ENCODE data around the gene MAIP1.

DNA sequence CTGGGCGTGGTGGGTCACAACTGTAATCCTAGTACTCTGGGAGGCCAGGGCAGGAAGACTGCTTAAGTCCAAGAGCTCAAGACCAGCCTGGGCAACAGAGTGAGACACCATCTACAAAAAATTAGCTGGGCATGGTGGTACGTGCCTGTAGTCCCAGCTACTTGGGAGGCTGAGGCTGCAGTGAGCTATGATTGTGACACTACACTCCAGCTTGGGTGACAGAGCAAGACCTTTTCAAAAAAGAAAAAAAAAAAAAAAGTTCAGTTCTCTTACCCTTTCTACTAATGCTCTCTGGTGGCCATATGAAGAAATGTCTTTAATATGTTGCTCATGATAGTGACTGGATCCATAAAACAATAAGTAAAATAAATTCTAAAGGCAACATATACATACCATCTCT is 15.0 kb upstream of the MAIP1 start:
- TF ChIP-seq, protein P1, sequence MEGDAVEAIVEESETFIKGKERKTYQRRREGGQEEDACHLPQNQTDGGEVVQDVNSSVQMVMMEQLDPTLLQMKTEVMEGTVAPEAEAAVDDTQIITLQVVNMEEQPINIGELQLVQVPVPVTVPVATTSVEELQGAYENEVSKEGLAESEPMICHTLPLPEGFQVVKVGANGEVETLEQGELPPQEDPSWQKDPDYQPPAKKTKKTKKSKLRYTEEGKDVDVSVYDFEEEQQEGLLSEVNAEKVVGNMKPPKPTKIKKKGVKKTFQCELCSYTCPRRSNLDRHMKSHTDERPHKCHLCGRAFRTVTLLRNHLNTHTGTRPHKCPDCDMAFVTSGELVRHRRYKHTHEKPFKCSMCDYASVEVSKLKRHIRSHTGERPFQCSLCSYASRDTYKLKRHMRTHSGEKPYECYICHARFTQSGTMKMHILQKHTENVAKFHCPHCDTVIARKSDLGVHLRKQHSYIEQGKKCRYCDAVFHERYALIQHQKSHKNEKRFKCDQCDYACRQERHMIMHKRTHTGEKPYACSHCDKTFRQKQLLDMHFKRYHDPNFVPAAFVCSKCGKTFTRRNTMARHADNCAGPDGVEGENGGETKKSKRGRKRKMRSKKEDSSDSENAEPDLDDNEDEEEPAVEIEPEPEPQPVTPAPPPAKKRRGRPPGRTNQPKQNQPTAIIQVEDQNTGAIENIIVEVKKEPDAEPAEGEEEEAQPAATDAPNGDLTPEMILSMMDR (IDR thresholded peaks at IDR 0.05; ENCODE audit: insufficient read depth, low read length), result no peak
- TF ChIP-seq SPI1 (IDR thresholded peaks at IDR 0.05; ENCODE audit: borderline replicate concordance, low read depth), result no peak
- no peak for TF ChIP-seq POLR2AphosphoS5 (IDR thresholded peaks at IDR 0.05; ENCODE audit: low read depth)
- TF ChIP-seq, protein P2, sequence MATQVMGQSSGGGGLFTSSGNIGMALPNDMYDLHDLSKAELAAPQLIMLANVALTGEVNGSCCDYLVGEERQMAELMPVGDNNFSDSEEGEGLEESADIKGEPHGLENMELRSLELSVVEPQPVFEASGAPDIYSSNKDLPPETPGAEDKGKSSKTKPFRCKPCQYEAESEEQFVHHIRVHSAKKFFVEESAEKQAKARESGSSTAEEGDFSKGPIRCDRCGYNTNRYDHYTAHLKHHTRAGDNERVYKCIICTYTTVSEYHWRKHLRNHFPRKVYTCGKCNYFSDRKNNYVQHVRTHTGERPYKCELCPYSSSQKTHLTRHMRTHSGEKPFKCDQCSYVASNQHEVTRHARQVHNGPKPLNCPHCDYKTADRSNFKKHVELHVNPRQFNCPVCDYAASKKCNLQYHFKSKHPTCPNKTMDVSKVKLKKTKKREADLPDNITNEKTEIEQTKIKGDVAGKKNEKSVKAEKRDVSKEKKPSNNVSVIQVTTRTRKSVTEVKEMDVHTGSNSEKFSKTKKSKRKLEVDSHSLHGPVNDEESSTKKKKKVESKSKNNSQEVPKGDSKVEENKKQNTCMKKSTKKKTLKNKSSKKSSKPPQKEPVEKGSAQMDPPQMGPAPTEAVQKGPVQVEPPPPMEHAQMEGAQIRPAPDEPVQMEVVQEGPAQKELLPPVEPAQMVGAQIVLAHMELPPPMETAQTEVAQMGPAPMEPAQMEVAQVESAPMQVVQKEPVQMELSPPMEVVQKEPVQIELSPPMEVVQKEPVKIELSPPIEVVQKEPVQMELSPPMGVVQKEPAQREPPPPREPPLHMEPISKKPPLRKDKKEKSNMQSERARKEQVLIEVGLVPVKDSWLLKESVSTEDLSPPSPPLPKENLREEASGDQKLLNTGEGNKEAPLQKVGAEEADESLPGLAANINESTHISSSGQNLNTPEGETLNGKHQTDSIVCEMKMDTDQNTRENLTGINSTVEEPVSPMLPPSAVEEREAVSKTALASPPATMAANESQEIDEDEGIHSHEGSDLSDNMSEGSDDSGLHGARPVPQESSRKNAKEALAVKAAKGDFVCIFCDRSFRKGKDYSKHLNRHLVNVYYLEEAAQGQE (IDR thresholded peaks at IDR 0.05; ENCODE audit: insufficient replicate concordance, low read depth), result no peak
- no peak for TF ChIP-seq GABPA (IDR thresholded peaks at IDR 0.05; ENCODE audit: low read depth)
